Measurements from ENCODE around the gene NEURL4.

NEURL4 gene

GRCh38 chr17:7313890-7314718 is 15.0 kb downstream of the NEURL4 start:
- Histone ChIP-seq H3K9me3 (ENCODE audit: insufficient read depth, low read length, severe bottlenecking) (no peaks in the 10 kb centered on the region), H3K9ac (ENCODE audit: low read depth, low read length) (peak overlapping the region; percentile 69), H3K27ac (ENCODE audit: low read length) (peak overlapping the region; percentile 75), H3K36me3 (ENCODE audit: insufficient read depth, low read length) (peaks cover 80% of the 10 kb centered on the region), H3K79me2 (ENCODE audit: insufficient read depth, low read length) (peaks cover 63% of the 10 kb centered on the region), H3K4me1 (ENCODE audit: insufficient read depth, low read length) (peaks cover 62% of the 10 kb centered on the region), H3K4me3 (ENCODE audit: low read depth in 1 of 2, low read length in 2 of 2) (peak overlapping the region; percentile 45 to 88; a peak in 3 of 4 replicates), H3K4me2 (ENCODE audit: insufficient read depth, low read length) (peak overlapping the region; percentile 95), H4K20me1 (ENCODE audit: insufficient read depth, low read length) (peaks cover 53% of the 10 kb centered on the region), H3K27me3 (ENCODE audit: insufficient read depth, low read length, poor library complexity) (no peaks in the 10 kb centered on the region), H2AFZ (ENCODE audit: low read depth, low read length) (no peak overlapping the region)
- ATAC-seq (ENCODE audit: insufficient read depth, low read depth), result no peak
- no peak for DNase-seq
- TF ChIP-seq CTCF (IDR thresholded peaks at IDR 0.05; ENCODE audit: borderline replicate concordance, extremely low read depth, low read length, poor library complexity, severe bottlenecking) (no peak), EZH2 (IDR thresholded peaks at IDR 0.05; ENCODE audit: borderline replicate concordance, low read depth, low read length, severe bottlenecking) (no peak)

- no peak overlapping the region for H3K27ac ChIP-seq (ENCODE audit: low read length)
- DNase-seq, result peak; percentile 28
Measured at GRCh38 chr17:7313088-7313889, 15.8 kb downstream of the NEURL4 start.

GRCh38 chr17:7312432-7313087 is 16.6 kb downstream of the NEURL4 start:
- ATAC-seq (ENCODE audit: insufficient read depth, low read depth), result no peak
- no peaks in the 10 kb centered on the region for H3K9me3 ChIP-seq (ENCODE audit: insufficient read depth, low read length, severe bottlenecking)
- H2AFZ ChIP-seq (ENCODE audit: low read depth, low read length), result no peak overlapping the region
- H3K79me2 ChIP-seq (ENCODE audit: insufficient read depth, low read length), result peaks cover 79% of the 10 kb centered on the region
- no peak overlapping the region for H3K27ac ChIP-seq (ENCODE audit: low read length)
- DNase-seq, result no peak
- peaks cover 63% of the 10 kb centered on the region for H4K20me1 ChIP-seq (ENCODE audit: insufficient read depth, low read length)
- TF ChIP-seq EZH2 (IDR thresholded peaks at IDR 0.05; ENCODE audit: borderline replicate concordance, low read depth, low read length, severe bottlenecking) (no peak), CTCF (IDR thresholded peaks at IDR 0.05; ENCODE audit: borderline replicate concordance, extremely low read depth, low read length, poor library complexity, severe bottlenecking) (no peak)
- H3K4me1 ChIP-seq (ENCODE audit: insufficient read depth, low read length), result peaks cover 70% of the 10 kb centered on the region
- H3K4me3 ChIP-seq (ENCODE audit: low read depth in 1 of 2, low read length in 2 of 2), result no peak overlapping the region
- H3K4me2 ChIP-seq (ENCODE audit: insufficient read depth, low read length), result peak overlapping the region; percentile 95; the same call in 1 of the 2 replicates
- H3K9ac ChIP-seq (ENCODE audit: low read depth, low read length), result no peak overlapping the region
- H3K27me3 ChIP-seq (ENCODE audit: insufficient read depth, low read length, poor library complexity), result no peaks in the 10 kb centered on the region
- peaks cover 71% of the 10 kb centered on the region for H3K36me3 ChIP-seq (ENCODE audit: insufficient read depth, low read length)

More at GRCh38 chr17:7313088-7313889, 15.8 kb downstream of the NEURL4 start:
- TF ChIP-seq CTCF (IDR thresholded peaks at IDR 0.05; ENCODE audit: borderline replicate concordance, extremely low read depth, low read length, poor library complexity, severe bottlenecking) (peak; percentile 38), EZH2 (IDR thresholded peaks at IDR 0.05; ENCODE audit: borderline replicate concordance, low read depth, low read length, severe bottlenecking) (no peak)
- Histone ChIP-seq H4K20me1 (ENCODE audit: insufficient read depth, low read length) (peaks cover 61% of the 10 kb centered on the region), H3K79me2 (ENCODE audit: insufficient read depth, low read length) (peaks cover 71% of the 10 kb centered on the region), H3K36me3 (ENCODE audit: insufficient read depth, low read length) (peaks cover 76% of the 10 kb centered on the region), H3K4me2 (ENCODE audit: insufficient read depth, low read length) (peak overlapping the region; percentile 95), H3K4me1 (ENCODE audit: insufficient read depth, low read length) (peaks cover 70% of the 10 kb centered on the region), H3K9ac (ENCODE audit: low read depth, low read length) (0 out of 2 replicates have a peak overlapping the region, but pooled peaks have one; percentile 69), H2AFZ (ENCODE audit: low read depth, low read length) (no peak overlapping the region), H3K9me3 (ENCODE audit: insufficient read depth, low read length, severe bottlenecking) (no peaks in the 10 kb centered on the region), H3K27me3 (ENCODE audit: insufficient read depth, low read length, poor library complexity) (no peaks in the 10 kb centered on the region), H3K4me3 (ENCODE audit: low read depth in 1 of 2, low read length in 2 of 2) (peak overlapping the region in 1 of 2 experiments; percentile 88; a peak in 2 of 4 replicates)
- ATAC-seq (ENCODE audit: insufficient read depth, low read depth), result peak; percentile 18; the same call in 2 of the 3 replicates

Data from DND-41 (cell line).